ENCODE measurements around the gene PACSIN2. TPM values are rescaled to one million over a fixed set of nuclear protein-coding genes. Genes with fewer than 3 reads are reported as not detected.

Gene PACSIN2
- total and polyA plus RNA-seq, 2 experiments from 2014 or later = 23.5 to 57.3 TPM

GRCh38 chr22:42929838-42930155 is 85.2 kb downstream of the PACSIN2 start:
- TF ChIP-seq ZNF462 (CRISPR knock-in tag; IDR thresholded peaks at IDR 0.05) = no peak
- TF ChIP-seq ZNF331 (CRISPR knock-in tag; IDR thresholded peaks at IDR 0.05; ENCODE audit: low read depth) = no peak
- TF ChIP-seq REST (IDR thresholded peaks at IDR 0.05; ENCODE audit: unreplicated experiment) = no peak
- no peak for TF ChIP-seq ETS1 (IDR thresholded peaks at IDR 0.05)
- TF ChIP-seq CTCF (conservative IDR thresholded peaks at IDR 0.05; ENCODE audit: low read depth in 2 of 2) = no peak
- no peak for TF ChIP-seq STAT1 (IDR thresholded peaks at IDR 0.05; ENCODE audit: unreplicated experiment)
- no peak for TF ChIP-seq ZNF114 (CRISPR knock-in tag; IDR thresholded peaks at IDR 0.05)
- TF ChIP-seq EZH2 (IDR thresholded peaks at IDR 0.05; ENCODE audit: low read depth, unreplicated experiment) = no peak
- TF ChIP-seq JUNB (IDR thresholded peaks at IDR 0.05; ENCODE audit: unreplicated experiment) = no peak
- no peak for TF ChIP-seq CREB1 (CRISPR knock-in tag; IDR thresholded peaks at IDR 0.05; ENCODE audit: low read depth)
- no peak for TF ChIP-seq POLR2AphosphoS5 (IDR thresholded peaks at IDR 0.05; ENCODE audit: low read depth)
- TF ChIP-seq EZH2phosphoT487 (IDR thresholded peaks at IDR 0.05; ENCODE audit: unreplicated experiment) = no peak
- TF ChIP-seq NANOG (IDR thresholded peaks at IDR 0.05; ENCODE audit: borderline replicate concordance) = no peak

More at GRCh38 chr22:42929838-42930155, 85.2 kb downstream of the PACSIN2 start:
- Mint-ChIP-seq H3K4me3 (no peak overlapping the region), H3K4me1 (peaks cover 22% of the 10 kb centered on the region), H3K9me3 (no peaks in the 10 kb centered on the region), H3K36me3 (ENCODE audit: low read depth) (no peaks in the 10 kb centered on the region), H3K27ac (no peak overlapping the region), H3K27me3 (ENCODE audit: insufficient read depth, low read depth, poor library complexity) (peaks cover 9% of the 10 kb centered on the region)
- no peak overlapping the region for H3K27ac ChIP-seq (ENCODE audit: low read depth)
- no peak overlapping the region for H3K4me2 ChIP-seq
- H3K79me2 ChIP-seq (replicated peaks; ENCODE audit: insufficient read depth) = peaks cover 99% of the 10 kb centered on the region
- H3K4me1 ChIP-seq (ENCODE audit: insufficient read depth) = 0 out of 2 replicates have a peak, but pooled peaks cover 3% of the 10 kb centered on the region
- no peaks in the 10 kb centered on the region for H3K27me3 ChIP-seq (ENCODE audit: insufficient read depth)
- H3F3A ChIP-seq (replicated peaks; ENCODE audit: low read depth) = no peaks in the 10 kb centered on the region
- H3K36me3 ChIP-seq (ENCODE audit: insufficient read depth) = no peaks in the 10 kb centered on the region
- no peaks in the 10 kb centered on the region for H3K9me2 ChIP-seq (ENCODE audit: insufficient read depth)
- ATAC-seq = no peak
- peaks cover 51% of the 10 kb centered on the region for H4K20me1 ChIP-seq (replicated peaks; ENCODE audit: insufficient read depth)
- DNase-seq (ENCODE audit: low spot score) = no peak
- H2AFZ ChIP-seq = no peak overlapping the region
- no peak overlapping the region for H3K4me3 ChIP-seq

Measured in GM23338 (cell line).